GM12878 (cell line): ENCODE measurements around the gene NPAS4.

Experiments
- ATF2 ChIP-seq: IDR thresholded peaks from 2 replicates; pipeline ENCODE4 v1.6.1; 2012; ENCODE audit warnings: low read length, inconsistent platforms
- CEBPB ChIP-seq, 2 experiments: fragments of 150-350 bp in 1 of 2; IDR thresholded peaks; 2 replicates each; pipeline ENCODE4 v1.6.1; 2012 to 2014; ENCODE audit warnings: low read depth in 2 of 2, low read length in 2 of 2, borderline replicate concordance in 1 of 2, inconsistent platforms in 1 of 2
- CHD2 ChIP-seq: IDR thresholded peaks from 2 replicates; pipeline ENCODE4 v1.6.1; 2011; ENCODE audit warnings: low read depth, low read length, improper control_type of control experiment, borderline replicate concordance
- E2F8 ChIP-seq: fragments of 450-650 bp; IDR thresholded peaks from 2 replicates; pipeline ENCODE4 v1.6.1; 2018; ENCODE audit warnings: mild to moderate bottlenecking, low read depth, moderate library complexity; ENCODE audit not compliant: partially characterized antibody
- FOS ChIP-seq: IDR thresholded peaks from 3 replicates; pipeline ENCODE4 v1.6.1; 2011; ENCODE audit warnings: borderline replicate concordance; ENCODE audit not compliant: insufficient read length; ENCODE audit errors: extremely low read depth
- POLR2A ChIP-seq: IDR thresholded peaks from 2 replicates; pipeline ENCODE4 v1.6.1; 2011; ENCODE audit warnings: low read depth, mild to moderate bottlenecking, low read length
- POLR2AphosphoS5 ChIP-seq: IDR thresholded peaks from 2 replicates; pipeline ENCODE4 v1.6.1; 2011; ENCODE audit warnings: mild to moderate bottlenecking, low read length, inconsistent platforms
- SUZ12 ChIP-seq: fragments of 200-600 bp; sonication (generic); IDR thresholded peaks from one replicate; pipeline ENCODE4 v1.6.1; 2018; ENCODE audit warnings: antibody characterized with exemption, mild to moderate bottlenecking; ENCODE audit not compliant: unreplicated experiment
- TF ChIP-seq, protein P1 (sequence below), 3 experiments: IDR thresholded peaks in 2 of 3; conservative IDR thresholded peaks in 1 of 3; 2 replicates each; pipeline ENCODE4 v1.5.1; 2011; ENCODE audit warnings: low read depth in 3 of 3, low read length in 3 of 3, mild to moderate bottlenecking in 3 of 3, control low read depth in 2 of 3, moderate library complexity in 2 of 3, inconsistent platforms in 1 of 3, mixed read lengths in 1 of 3; ENCODE audit not compliant: control insufficient read depth in 2 of 3, insufficient read depth in 1 of 3; ENCODE audit errors: extremely low read depth in 1 of 3

DNA sequence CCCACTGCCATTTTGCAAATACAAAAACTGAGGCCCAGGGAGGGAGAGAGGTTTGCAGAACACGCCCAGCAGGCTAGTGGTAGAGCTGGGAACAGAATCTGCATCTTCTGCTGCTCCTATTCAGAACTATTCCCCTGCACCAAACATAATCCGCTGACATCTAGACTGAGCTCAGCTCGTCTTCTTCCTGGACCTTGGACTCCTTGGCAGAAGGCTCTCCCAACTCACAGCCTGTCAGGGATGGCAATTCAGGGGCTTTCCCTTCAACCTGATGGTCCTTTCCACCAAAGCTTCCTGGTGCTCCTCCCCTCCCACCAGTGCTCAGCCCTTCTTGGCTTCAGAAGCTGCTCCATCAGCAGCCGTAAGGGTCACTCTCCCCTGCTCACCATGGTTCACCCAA, 9.5 kb upstream of the NPAS4 start:
- TF ChIP-seq POLR2A (no peak), CHD2 (no peak), ATF2 (no peak), SUZ12 (no peak), POLR2AphosphoS5 (no peak), E2F8 (no peak), CEBPB (IDR thresholded peaks at IDR 0.05; ENCODE audit: borderline replicate concordance in 1 of 2, low read depth in 2 of 2, low read length in 2 of 2) (no peak), FOS (no peak)
- TF ChIP-seq, protein P1, sequence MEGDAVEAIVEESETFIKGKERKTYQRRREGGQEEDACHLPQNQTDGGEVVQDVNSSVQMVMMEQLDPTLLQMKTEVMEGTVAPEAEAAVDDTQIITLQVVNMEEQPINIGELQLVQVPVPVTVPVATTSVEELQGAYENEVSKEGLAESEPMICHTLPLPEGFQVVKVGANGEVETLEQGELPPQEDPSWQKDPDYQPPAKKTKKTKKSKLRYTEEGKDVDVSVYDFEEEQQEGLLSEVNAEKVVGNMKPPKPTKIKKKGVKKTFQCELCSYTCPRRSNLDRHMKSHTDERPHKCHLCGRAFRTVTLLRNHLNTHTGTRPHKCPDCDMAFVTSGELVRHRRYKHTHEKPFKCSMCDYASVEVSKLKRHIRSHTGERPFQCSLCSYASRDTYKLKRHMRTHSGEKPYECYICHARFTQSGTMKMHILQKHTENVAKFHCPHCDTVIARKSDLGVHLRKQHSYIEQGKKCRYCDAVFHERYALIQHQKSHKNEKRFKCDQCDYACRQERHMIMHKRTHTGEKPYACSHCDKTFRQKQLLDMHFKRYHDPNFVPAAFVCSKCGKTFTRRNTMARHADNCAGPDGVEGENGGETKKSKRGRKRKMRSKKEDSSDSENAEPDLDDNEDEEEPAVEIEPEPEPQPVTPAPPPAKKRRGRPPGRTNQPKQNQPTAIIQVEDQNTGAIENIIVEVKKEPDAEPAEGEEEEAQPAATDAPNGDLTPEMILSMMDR (IDR thresholded peaks at IDR 0.05 in 2 of 3, conservative IDR thresholded peaks at IDR 0.05 in 1 of 3; ENCODE audit: control insufficient read depth in 2 of 3, extremely low read depth in 1 of 3, insufficient read depth in 1 of 3, low read depth in 3 of 3, low read length in 3 of 3) = no peak
